COLO668 (cell line): Measurements from ENCODE around the gene NCAPH2.
A peak's percentile ranks its signal among the peaks of the same experiment; 100 is the strongest.

Experiments used
- DNase-seq: peaks from one replicate; lab custom pipeline; 2025; ENCODE audit not compliant: unreplicated experiment; lab: John Stamatoyannopoulos, UW

Gene NCAPH2

DNA sequence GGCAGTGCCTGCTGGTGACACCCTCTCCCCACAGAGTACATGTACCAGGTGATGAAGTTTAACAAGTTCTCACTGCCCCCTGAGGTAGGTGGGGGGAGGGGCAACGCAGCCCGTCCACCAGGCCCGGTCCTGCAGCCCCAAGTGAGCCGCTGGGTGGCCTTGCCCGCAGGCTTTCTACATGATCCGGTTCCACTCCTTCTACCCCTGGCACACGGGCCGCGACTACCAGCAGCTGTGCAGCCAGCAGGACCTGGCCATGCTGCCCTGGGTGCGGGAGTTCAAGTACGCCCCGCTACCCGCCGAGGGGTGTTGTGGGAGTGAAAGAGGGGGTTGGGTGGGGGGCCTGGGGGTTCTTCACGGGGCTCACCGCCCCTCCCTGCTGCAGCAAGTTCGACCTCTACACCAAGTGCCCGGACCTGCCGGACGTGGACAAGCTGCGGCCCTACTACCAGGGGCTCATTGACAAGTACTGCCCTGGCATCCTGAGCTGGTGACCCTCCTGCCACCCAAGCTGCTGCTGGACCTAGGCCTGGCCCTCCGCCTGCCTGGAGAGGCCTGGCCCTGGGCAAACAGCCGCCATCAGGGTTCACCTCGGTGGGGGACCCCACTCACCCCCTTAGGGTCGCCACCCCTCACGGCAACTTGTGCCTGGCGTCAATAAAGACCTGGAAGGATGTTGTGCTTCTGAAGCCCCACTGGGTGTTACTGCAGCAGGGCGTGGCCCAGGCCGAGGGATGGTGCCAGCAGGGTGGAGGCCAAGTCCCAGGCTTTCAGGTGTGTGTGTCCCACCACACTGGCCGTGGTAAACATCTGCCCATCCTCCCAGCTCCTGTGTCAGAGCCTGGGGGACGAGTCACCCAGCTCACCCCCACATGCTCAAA, 18.4 kb upstream of the NCAPH2 start:
- no peak for DNase-seq

- DNase-seq = peak; percentile 49
These were observed 17.3 kb upstream of the NCAPH2 start for GRCh38 chr22:50490531-50491308.

GRCh38 chr22:50497093-50497492, 10.9 kb upstream of the NCAPH2 start:
- no peak for DNase-seq

GRCh38 chr22:50498322-50498890, 9.6 kb upstream of the NCAPH2 start:
- DNase-seq = peak; percentile 73

- DNase-seq = no peak
These were observed 7.6 kb upstream of the NCAPH2 start for GRCh38 chr22:50500452-50500851.

DNA sequence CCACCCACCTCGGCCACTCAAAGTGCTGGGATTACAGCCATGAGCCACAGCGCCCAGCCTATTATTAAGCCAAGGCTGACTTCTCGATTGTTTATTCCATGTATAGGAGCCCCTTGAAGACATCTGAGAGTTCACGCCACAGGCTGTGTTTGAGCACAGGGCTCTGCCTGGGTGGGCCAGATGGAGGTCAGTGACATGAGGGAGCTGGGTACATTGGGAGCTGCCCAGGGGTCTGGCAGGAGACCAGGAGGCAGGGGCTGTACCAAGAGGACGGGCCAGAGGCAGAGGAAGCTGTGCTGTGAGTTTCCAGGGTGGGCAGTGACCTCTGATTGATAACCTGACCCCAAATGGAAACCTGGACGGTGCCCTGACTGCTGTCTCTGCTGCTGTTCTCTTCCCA, 5.9 kb upstream of the NCAPH2 start:
- DNase-seq = no peak

- no peak for DNase-seq
These were observed 5.2 kb upstream of the NCAPH2 start for GRCh38 chr22:50502628-50503474.

- DNase-seq = no peak
These were observed 4.4 kb upstream of the NCAPH2 start for GRCh38 chr22:50503475-50504145.

GRCh38 chr22:50504369-50505211, 3.4 kb upstream of the NCAPH2 start:
- DNase-seq = no peak

GRCh38 chr22:50505276-50505775, 2.7 kb upstream of the NCAPH2 start:
- no peak for DNase-seq

DNA sequence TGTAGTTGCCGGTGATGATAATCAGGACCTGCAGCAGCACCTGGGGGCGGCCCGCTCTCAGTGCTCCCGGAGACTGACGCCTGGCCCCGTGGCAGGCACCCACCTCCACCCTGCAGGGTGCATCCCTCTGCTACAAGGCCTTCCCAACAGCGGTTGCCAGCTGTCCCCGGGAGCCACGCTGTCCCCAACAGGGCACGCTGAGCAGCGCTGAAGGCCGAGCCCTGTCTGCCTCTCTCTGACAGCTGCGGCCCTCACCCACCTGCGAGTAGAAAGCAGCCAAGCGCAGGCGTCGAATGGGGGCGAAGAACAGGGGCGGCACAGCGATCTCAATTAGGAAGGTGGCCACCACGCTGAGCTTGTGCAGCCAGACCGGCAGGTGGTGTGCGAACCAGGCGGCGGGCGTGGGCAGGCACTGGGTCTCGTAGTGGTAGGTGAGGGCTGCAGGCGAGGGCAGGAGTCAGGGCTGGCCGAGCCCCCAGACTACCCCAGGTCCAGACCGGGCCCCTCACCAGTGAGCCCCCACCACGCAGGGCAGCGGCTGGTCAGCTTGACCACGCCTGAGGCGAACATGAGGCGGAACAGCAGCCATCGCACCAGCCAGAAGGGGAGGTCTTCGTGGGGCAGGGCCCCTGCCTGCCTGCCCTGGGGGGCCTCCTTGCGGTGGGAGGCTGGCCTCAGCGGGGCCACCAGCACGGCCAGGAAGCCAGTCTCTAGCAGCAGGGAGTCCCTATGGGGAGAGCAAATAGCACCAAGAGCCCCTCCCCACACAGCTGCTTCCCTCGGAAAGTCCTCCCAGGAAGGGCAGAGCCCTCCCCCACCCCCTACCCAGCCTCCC, 2.0 kb upstream of the NCAPH2 start:
- DNase-seq = peak; percentile 67

- peak; percentile 89 for DNase-seq
These were observed 1.2 kb upstream of the NCAPH2 start for GRCh38 chr22:50506611-50507420.

GRCh38 chr22:50507421-50507990, 518 bp upstream of the NCAPH2 start, which contains the start of gene LMF2:
Gene LMF2 (minus strand): TSS chr22:50507702. CDS start chr22:50507675, 27 bp downstream.
- no peak for DNase-seq

DNA sequence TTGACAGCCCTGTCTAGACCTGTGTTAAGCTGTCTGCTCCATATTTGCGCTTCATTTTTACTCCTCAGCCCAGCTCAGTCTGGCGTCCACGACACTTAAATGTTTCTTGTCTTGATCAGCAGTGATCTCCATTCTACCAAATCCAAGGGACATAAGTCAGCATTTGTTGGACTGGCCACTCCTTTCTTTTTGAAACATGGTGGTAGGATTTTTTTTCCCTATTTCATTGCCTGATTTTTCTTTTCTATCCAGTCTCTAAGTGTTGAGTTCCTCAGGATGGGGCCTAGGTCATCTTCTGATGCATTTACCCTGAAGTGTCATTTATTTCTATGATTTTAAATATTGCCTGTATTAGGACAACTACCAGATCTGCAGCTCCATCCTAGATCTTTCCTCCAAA, 873 bp downstream of the NCAPH2 start:
- no peak for DNase-seq

GRCh38 chr22:50513175-50513574, 5.2 kb downstream of the NCAPH2 start:
- no peak for DNase-seq

GRCh38 chr22:50516068-50516467, 8.0 kb downstream of the NCAPH2 start:
- DNase-seq = no peak

- DNase-seq = no peak
These were observed 8.9 kb downstream of the NCAPH2 start for GRCh38 chr22:50516891-50517290.
